H1 (cell line): ENCODE data around the gene TEX35. TPM values are rescaled to one million over a fixed set of nuclear protein-coding genes. Genes with fewer than 3 reads are reported as not detected.

Experiments
- CBX8 ChIP-seq: fragments of 300-800, 300-1000 bp; sonication (generic); IDR thresholded peaks from 2 replicates; pipeline ENCODE4 v1.7.1; 2016; ENCODE audit warnings: low read depth, low read length, borderline replicate concordance
- CHD7 ChIP-seq: fragments of 300-600 bp; sonication (generic); IDR thresholded peaks from 2 replicates; pipeline ENCODE4 v1.7.1; 2012; ENCODE audit warnings: low read length, moderate library complexity, mild to moderate bottlenecking, inconsistent platforms; ENCODE audit not compliant: insufficient replicate concordance
- EP300 ChIP-seq, 2 experiments: IDR thresholded peaks; 1 replicate in 1 of 2; 2 replicates in 1 of 2; pipeline ENCODE4 v1.6.1; 2011 to 2012; ENCODE audit warnings: low read depth in 2 of 2, low read length in 2 of 2, mild to moderate bottlenecking in 2 of 2, borderline replicate concordance in 1 of 2, inconsistent platforms in 1 of 2, moderate library complexity in 1 of 2
- FOSL1 ChIP-seq: IDR thresholded peaks from 2 replicates; pipeline ENCODE4 v1.6.1; 2011; ENCODE audit warnings: mild to moderate bottlenecking, low read depth, low read length, moderate library complexity; ENCODE audit not compliant: insufficient read depth
- GTF2F1 ChIP-seq: IDR thresholded peaks from 2 replicates; pipeline ENCODE4 v1.6.1; 2012; ENCODE audit warnings: low read depth, low read length, improper control_type of control experiment, borderline replicate concordance
- HDAC6 ChIP-seq: IDR thresholded peaks from one replicate; pipeline ENCODE4 v1.7.1; 2012; ENCODE audit warnings: low read depth, mild to moderate bottlenecking, inconsistent platforms, low read length, moderate library complexity
- RNF2 ChIP-seq: fragments of 200-900, 300-1000 bp; sonication (generic); IDR thresholded peaks from 2 replicates; pipeline ENCODE4 v1.7.1; 2016; ENCODE audit warnings: borderline replicate concordance, low read depth, mild to moderate bottlenecking, antibody characterized with exemption, low read length; ENCODE audit not compliant: poor library complexity, severe bottlenecking; ENCODE audit errors: missing control alignments
- RXRA ChIP-seq: IDR thresholded peaks from 2 replicates; pipeline ENCODE4 v1.6.1; 2011; ENCODE audit warnings: low read depth, mild to moderate bottlenecking, low read length, moderate library complexity; ENCODE audit not compliant: insufficient read depth
- SIX5 ChIP-seq: IDR thresholded peaks from 2 replicates; pipeline ENCODE4 v1.6.1; 2011; ENCODE audit warnings: mild to moderate bottlenecking, low read depth, low read length
- TAF7 ChIP-seq: optimal IDR thresholded peaks from 2 replicates; pipeline ENCODE3; 2011; ENCODE audit warnings: low read depth, mild to moderate bottlenecking, inconsistent platforms, low read length, moderate library complexity, borderline replicate concordance
- YY1 ChIP-seq: IDR thresholded peaks from 2 replicates; pipeline ENCODE4 v1.6.1; 2011; ENCODE audit warnings: low read depth, mild to moderate bottlenecking, low read length
- polyA plus RNA-seq, 7 experiments: library from polyadenylated mRNA; depleted of rRNA in 3 of 7; stranded (reverse) in 5 of 7; unstranded in 2 of 7; fragments of >200 nt in 5 of 7; fragments of 200-250 nt in 2 of 7; gene quantifications; 1 replicate in 5 of 7; 2 replicates in 1 of 7; 4 replicates in 1 of 7; pipeline versions ENCODE4 v1.2.1 to v1.2.3, GENCODE V29; 2011 to 2013; ENCODE audit warnings: missing spikeins in 2 of 7, mixed read lengths in 2 of 7
- total RNA-seq: library from RNA; stranded (reverse); fragmentation: NEBNext Ultra II Directional; extraction: Animal tissue kit (Norgen Biotek cat#: 25700); gene quantifications from 2 replicates; pipeline ENCODE4 v1.2.1, GENCODE V29; 2021

TEX35 gene
- total and polyA plus RNA-seq, 2 of the 8 experiments (the other 6 are each of a cell fraction or from before 2014, with no cell fraction given), result 0.03 TPM; not detected in 1

- TF ChIP-seq CHD7, result no peak
- no peak for TF ChIP-seq CBX8
- no peak for TF ChIP-seq SIX5
- TF ChIP-seq RNF2, result no peak
- TF ChIP-seq GTF2F1, result no peak
- no peak for TF ChIP-seq FOSL1
- no peak for TF ChIP-seq YY1
- TF ChIP-seq EP300 (IDR thresholded peaks at IDR 0.05; ENCODE audit: borderline replicate concordance in 1 of 2, low read depth in 2 of 2, low read length in 2 of 2), result no peak
- TF ChIP-seq HDAC6, result no peak
- TF ChIP-seq RXRA, result no peak
- no peak for TF ChIP-seq TAF7
These were observed 10.1 kb upstream of the TEX35 start (continued) for GRCh38 chr1:178502856-178503255.
